HFFc6 (cell line): ENCODE measurements around the gene SMG6. TPM values are rescaled to one million over a fixed set of nuclear protein-coding genes. Genes with fewer than 3 reads are reported as not detected.

ENCODE experiments used
- DNase-seq: peaks from one replicate; pipeline ENCODE4 v3.0.0-alpha.2; 2018
- H3K27ac Mint-ChIP-seq: 2 replicates; pipeline ENCODE4 v1.8.0; 2020; ENCODE audit warnings: mild to moderate bottlenecking, mixed read lengths
- H3K27me3 Mint-ChIP-seq: 2 replicates; pipeline ENCODE4 v1.8.0; 2021; ENCODE audit warnings: mild to moderate bottlenecking, moderate library complexity, mixed read lengths; ENCODE audit not compliant: insufficient read depth
- H3K36me3 Mint-ChIP-seq: 2 replicates; pipeline ENCODE4 v1.8.0; 2021; ENCODE audit warnings: low read depth, mixed read lengths
- H3K4me1 Mint-ChIP-seq: 2 replicates; pipeline ENCODE4 v1.8.0; 2020; ENCODE audit warnings: low read depth, mixed read lengths
- H3K4me3 Mint-ChIP-seq: 2 replicates; pipeline ENCODE4 v1.8.0; 2020; ENCODE audit warnings: mild to moderate bottlenecking, moderate library complexity, mixed read lengths
- H3K9me3 Mint-ChIP-seq: 2 replicates; pipeline ENCODE4 v1.8.0; 2020; ENCODE audit warnings: mild to moderate bottlenecking, mixed read lengths
- total RNA-seq, 6 experiments: library from RNA; stranded (reverse); fragmentation: NEBNext Ultra II Directional; extraction: Animal tissue kit (Norgen Biotek cat#: 25700); gene quantifications; 2 replicates in 1 of 6; 3 replicates in 5 of 6; pipeline ENCODE4 v1.2.3, GENCODE V29; 2021
- TF ChIP-seq, protein P1 (sequence below): fragments of 200-600 bp; sonication (generic); IDR thresholded peaks from 2 replicates; pipeline ENCODE4 v1.5.0; 2021; ENCODE audit warnings: antibody characterized with exemption, mild to moderate bottlenecking

Gene SMG6
- total RNA-seq, 6 experiments from 2014 or later = 29.5 to 37.4 (median 31.8) TPM

DNA sequence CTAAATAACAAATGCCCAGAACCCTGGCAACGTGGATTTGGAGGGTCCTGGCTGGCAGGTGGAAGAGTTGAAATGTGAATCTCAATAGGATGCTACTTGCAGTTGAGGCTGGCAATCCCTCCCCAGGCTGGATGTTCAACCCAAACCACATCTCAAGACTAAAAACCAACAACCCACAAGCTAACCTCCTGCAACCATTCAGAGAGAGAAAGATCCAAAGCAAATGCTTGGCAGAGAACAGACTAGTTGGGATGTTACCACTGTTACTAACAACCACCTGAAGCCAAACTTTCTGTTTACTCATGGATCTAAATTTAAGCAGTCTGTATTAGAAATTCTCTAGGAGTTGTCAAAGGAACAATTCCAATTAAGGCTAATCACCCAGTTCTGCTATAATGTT, 27.9 kb downstream of the SMG6 start:
- TF ChIP-seq, protein P1, sequence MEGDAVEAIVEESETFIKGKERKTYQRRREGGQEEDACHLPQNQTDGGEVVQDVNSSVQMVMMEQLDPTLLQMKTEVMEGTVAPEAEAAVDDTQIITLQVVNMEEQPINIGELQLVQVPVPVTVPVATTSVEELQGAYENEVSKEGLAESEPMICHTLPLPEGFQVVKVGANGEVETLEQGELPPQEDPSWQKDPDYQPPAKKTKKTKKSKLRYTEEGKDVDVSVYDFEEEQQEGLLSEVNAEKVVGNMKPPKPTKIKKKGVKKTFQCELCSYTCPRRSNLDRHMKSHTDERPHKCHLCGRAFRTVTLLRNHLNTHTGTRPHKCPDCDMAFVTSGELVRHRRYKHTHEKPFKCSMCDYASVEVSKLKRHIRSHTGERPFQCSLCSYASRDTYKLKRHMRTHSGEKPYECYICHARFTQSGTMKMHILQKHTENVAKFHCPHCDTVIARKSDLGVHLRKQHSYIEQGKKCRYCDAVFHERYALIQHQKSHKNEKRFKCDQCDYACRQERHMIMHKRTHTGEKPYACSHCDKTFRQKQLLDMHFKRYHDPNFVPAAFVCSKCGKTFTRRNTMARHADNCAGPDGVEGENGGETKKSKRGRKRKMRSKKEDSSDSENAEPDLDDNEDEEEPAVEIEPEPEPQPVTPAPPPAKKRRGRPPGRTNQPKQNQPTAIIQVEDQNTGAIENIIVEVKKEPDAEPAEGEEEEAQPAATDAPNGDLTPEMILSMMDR = no peak
- Mint-ChIP-seq H3K4me3 (no peak overlapping the region), H3K9me3 (no peaks in the 10 kb centered on the region), H3K36me3 (peaks cover 6% of the 10 kb centered on the region; the same call in 1 of the 2 replicates), H3K27me3 (no peaks in the 10 kb centered on the region; the same call in 1 of the 2 replicates), H3K27ac (no peak overlapping the region), H3K4me1 (no peaks in the 10 kb centered on the region)
- no peak for DNase-seq

DNA sequence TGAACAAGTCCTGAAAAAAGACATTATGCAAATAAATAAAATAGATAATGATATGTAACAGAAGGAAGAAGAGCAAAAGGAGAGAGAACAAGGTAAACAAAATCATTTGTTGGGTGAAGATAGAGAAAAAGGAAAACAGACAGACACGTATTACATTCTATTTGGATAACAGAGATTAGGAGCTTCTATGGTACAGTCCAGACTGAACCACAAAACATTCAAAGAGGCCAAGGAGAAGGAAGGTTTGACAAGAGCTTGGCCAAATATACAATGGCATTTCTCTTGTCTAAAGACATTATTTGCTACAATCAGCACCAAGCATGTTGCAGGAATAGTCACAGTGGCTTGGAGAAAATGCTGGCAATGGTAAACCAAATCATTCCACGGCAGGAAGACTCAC, 29.2 kb downstream of the SMG6 start:
- TF ChIP-seq, protein P1 = no peak
- no peak overlapping the region for H3K4me3 Mint-ChIP-seq
- DNase-seq = no peak
- no peaks in the 10 kb centered on the region for H3K9me3 Mint-ChIP-seq
- peaks cover 6% of the 10 kb centered on the region; the same call in 1 of the 2 replicates for H3K36me3 Mint-ChIP-seq
- H3K27me3 Mint-ChIP-seq = no peaks in the 10 kb centered on the region; the same call in 1 of the 2 replicates
- H3K27ac Mint-ChIP-seq = no peak overlapping the region
- H3K4me1 Mint-ChIP-seq = no peaks in the 10 kb centered on the region

GRCh38 chr17:2271985-2272702, 31.4 kb downstream of the SMG6 start:
- H3K27me3 Mint-ChIP-seq = no peaks in the 10 kb centered on the region; the same call in 1 of the 2 replicates
- TF ChIP-seq, protein P1 = no peak
- H3K27ac Mint-ChIP-seq = no peak overlapping the region

DNA sequence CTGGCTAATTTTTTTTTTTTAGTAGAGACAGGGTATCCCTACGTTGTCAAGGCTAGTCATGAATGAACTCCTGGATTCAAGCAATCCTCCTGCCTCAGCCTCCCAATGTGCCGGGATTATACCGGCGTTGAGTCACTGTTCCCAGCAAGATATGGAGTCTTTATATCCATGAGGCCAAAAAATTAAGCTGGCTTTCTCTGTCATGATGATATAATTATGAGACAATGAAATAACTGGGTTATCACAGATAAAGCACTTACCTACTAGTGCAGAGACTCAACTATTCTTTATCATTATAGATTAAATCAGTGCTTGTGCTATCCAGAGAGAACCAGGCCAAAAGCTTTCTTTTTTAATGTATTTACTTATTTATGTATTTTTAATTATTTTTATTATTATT, 36.2 kb downstream of the SMG6 start:
- DNase-seq = no peak
- Mint-ChIP-seq H3K4me3 (no peak overlapping the region), H3K27ac (no peak overlapping the region), H3K4me1 (peaks cover 28% of the 10 kb centered on the region), H3K9me3 (no peaks in the 10 kb centered on the region), H3K36me3 (peaks cover 10% of the 10 kb centered on the region), H3K27me3 (no peaks in the 10 kb centered on the region)
- TF ChIP-seq, protein P1 = no peak

More at GRCh38 chr17:2271985-2272702, 31.4 kb downstream of the SMG6 start:
- H3K4me3 Mint-ChIP-seq = no peak overlapping the region
- H3K36me3 Mint-ChIP-seq = peaks cover 5% of the 10 kb centered on the region; the same call in 1 of the 2 replicates
- DNase-seq = no peak
- no peaks in the 10 kb centered on the region for H3K9me3 Mint-ChIP-seq
- H3K4me1 Mint-ChIP-seq = no peaks in the 10 kb centered on the region

- Mint-ChIP-seq H3K27ac (no peak overlapping the region), H3K36me3 (peaks cover 12% of the 10 kb centered on the region), H3K9me3 (no peaks in the 10 kb centered on the region), H3K4me3 (no peak overlapping the region), H3K27me3 (no peaks in the 10 kb centered on the region), H3K4me1 (peaks cover 33% of the 10 kb centered on the region)
- no peak for DNase-seq
- TF ChIP-seq, protein P1 = no peak
Measured at GRCh38 chr17:2266865-2267228, 36.7 kb downstream of the SMG6 start.
